T47D (cell line): Measurements from ENCODE around the gene ARID2.

Experiments used
- DNase-seq, 2 experiments: peaks; one replicate each; pipeline versions ENCODE4 v3.0.0 to v3.0.0-alpha.2; 2011 to 2012; ENCODE audit warnings: low read depth in 1 of 2, low spot score in 1 of 2
- JUND ChIP-seq: IDR thresholded peaks from 2 replicates; pipeline ENCODE4 v1.6.1; 2012; ENCODE audit warnings: low read depth
- in situ Hi-C: cut with HindIII; loops from 2 replicates; pipeline ENCODE4 v1.10.0; 2016; ENCODE audit warnings: low sequenced_read_pairs, low pct_unique_long_range_greater_than_20kb

Gene ARID2

GRCh38 chr12:45705404-45705803 lies 24.1 kb upstream of the ARID2 start:
- in situ Hi-C loops: no loop called here
- no peak for DNase-seq
- TF ChIP-seq JUND: no peak

GRCh38 chr12:45707241-45707857 lies 22.2 kb upstream of the ARID2 start:
- in situ Hi-C loops: no loop called here
- no peak for DNase-seq
- no peak for TF ChIP-seq JUND

GRCh38 chr12:45708363-45708762 lies 21.1 kb upstream of the ARID2 start:
- TF ChIP-seq JUND: no peak

GRCh38 chr12:45708901-45709300 lies 20.6 kb upstream of the ARID2 start:
- no peak for TF ChIP-seq JUND
- in situ Hi-C loops: no loop called here
- DNase-seq: no peak

More at GRCh38 chr12:45708363-45708762, 21.1 kb upstream of the ARID2 start:
- DNase-seq: no peak
- in situ Hi-C loops: no loop called here

GRCh38 chr12:45712319-45712718 lies 17.2 kb upstream of the ARID2 start:
- DNase-seq: no peak
- in situ Hi-C loops: no loop called here
- TF ChIP-seq JUND: no peak

- no peak for DNase-seq
- TF ChIP-seq JUND: no peak
- in situ Hi-C loops: no loop called here
These were observed 16.4 kb upstream of the ARID2 start for GRCh38 chr12:45713078-45713477.

GRCh38 chr12:45718306-45718705 lies 11.2 kb upstream of the ARID2 start:
- no peak for TF ChIP-seq JUND
- DNase-seq: no peak
- in situ Hi-C loops: no loop called here

GRCh38 chr12:45720069-45720468 lies 9.4 kb upstream of the ARID2 start:
- DNase-seq: no peak
- in situ Hi-C loops: no loop called here
- no peak for TF ChIP-seq JUND

GRCh38 chr12:45721369-45721768 lies 8.1 kb upstream of the ARID2 start:
- TF ChIP-seq JUND: no peak
- in situ Hi-C loops: no loop called here

GRCh38 chr12:45721954-45722353 lies 7.6 kb upstream of the ARID2 start:
- in situ Hi-C loops: no loop called here
- no peak for DNase-seq
- no peak for TF ChIP-seq JUND

More at GRCh38 chr12:45721369-45721768, 8.1 kb upstream of the ARID2 start:
- no peak for DNase-seq

GRCh38 chr12:45725631-45726602 lies 3.6 kb upstream of the ARID2 start:
- peak; percentile 61 to 71 for DNase-seq
- in situ Hi-C loops: no loop called here
- no peak for TF ChIP-seq JUND

GRCh38 chr12:45726603-45727300 lies 2.8 kb upstream of the ARID2 start:
- no peak for TF ChIP-seq JUND
- peak in 1 of 2 experiments; percentile 42 for DNase-seq
- in situ Hi-C loops: no loop called here
